ENCODE data around the gene PROCA1.

Gene PROCA1

GRCh38 chr17:28711723-28712031, at the start of gene PROCA1:
Gene PROCA1 (minus strand): TSS chr17:28711888. CDS start chr17:28711660, 228 bp downstream.
- in situ Hi-C loops (cut with MboI; ENCODE audit: low sequenced_read_pairs): no loop called here

- in situ Hi-C loops (cut with MboI; ENCODE audit: low sequenced_read_pairs): no loop called here
These were observed 49.2 kb upstream of the PROCA1 start for GRCh38 chr17:28760601-28761562.

- in situ Hi-C loops (cut with MboI; ENCODE audit: low sequenced_read_pairs): no loop called here
These were observed 47.7 kb upstream of the PROCA1 start for GRCh38 chr17:28759256-28759865.

GRCh38 chr17:28758411-28759121, 46.9 kb upstream of the PROCA1 start:
- in situ Hi-C loops (cut with MboI; ENCODE audit: low sequenced_read_pairs): no loop called here

DNA sequence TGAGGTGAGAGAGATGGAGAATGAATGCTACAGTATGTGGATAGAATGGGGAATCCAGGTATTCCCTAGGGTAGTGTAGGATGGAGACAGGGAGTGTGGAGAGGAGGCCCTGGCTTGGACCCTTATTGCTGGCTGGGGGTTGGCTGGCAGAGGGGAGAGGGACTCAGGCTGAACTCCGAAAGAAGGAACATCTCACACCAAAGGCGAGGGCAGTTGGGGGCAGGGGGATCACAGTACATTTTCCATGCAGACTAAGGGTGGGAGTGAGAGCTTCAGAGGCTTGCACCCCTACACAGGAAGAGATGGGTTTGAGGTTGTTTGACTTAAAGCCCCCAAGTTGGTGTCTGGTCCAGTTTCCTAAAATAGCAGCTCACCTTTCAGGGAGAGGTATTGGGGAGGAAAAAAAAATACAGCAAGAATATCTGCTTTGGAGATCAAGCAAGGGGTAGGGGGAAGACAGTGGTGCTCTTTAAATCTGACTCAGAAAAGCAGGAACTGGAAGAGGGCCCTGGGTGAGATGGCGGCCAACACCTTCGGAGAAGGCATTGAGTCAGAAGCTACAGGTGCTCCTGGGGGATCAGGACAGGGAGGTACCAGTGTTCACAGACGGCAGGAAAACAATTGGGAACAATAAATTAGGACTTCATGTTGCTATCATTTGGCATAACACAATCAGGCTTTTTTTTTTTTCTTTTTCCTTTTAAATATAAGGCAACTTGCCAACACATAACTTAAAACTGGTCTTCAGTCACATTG, 44.5 kb upstream of the PROCA1 start:
- in situ Hi-C loops (cut with MboI; ENCODE audit: low sequenced_read_pairs): no loop called here

GRCh38 chr17:28755486-28755885, 43.8 kb upstream of the PROCA1 start:
- in situ Hi-C loops (cut with MboI; ENCODE audit: low sequenced_read_pairs): no loop called here

DNA sequence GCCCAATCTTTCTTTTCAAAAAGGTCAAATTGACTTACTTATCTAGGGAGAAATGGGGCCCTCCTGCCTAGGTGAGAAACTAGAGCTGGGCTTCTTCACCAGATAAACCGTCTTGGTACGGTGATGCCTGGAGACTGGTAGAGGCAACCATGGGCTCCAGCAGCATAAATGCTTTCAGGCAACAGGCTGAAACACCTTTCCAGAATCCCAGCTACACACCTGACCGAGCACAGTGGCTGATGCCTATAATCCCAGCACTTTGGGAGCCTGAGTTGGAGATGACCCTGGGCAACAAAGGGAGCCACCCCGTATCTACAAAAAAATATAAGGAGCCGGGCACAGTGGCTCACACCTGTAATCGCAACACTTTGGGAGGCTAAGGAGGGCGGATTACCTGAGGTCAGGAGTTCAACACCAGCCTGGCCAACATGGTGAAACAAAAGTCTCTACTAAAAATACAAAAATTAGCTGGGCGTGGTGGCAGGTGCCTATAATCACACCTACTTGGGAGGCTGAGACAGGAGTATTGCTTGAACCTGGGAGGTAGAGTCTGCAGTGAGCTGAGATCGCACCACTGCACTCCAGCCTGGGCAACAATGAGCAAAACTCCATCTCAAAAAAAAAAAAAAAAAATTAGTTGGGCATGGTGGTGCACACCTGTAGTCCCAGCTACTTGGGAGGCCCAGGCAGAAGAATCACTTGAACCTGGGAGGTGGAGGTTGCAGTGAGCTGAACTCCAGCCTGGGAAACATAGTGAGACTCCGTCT, 40.1 kb upstream of the PROCA1 start:
- in situ Hi-C loops (cut with MboI; ENCODE audit: low sequenced_read_pairs): no loop called here

DNA sequence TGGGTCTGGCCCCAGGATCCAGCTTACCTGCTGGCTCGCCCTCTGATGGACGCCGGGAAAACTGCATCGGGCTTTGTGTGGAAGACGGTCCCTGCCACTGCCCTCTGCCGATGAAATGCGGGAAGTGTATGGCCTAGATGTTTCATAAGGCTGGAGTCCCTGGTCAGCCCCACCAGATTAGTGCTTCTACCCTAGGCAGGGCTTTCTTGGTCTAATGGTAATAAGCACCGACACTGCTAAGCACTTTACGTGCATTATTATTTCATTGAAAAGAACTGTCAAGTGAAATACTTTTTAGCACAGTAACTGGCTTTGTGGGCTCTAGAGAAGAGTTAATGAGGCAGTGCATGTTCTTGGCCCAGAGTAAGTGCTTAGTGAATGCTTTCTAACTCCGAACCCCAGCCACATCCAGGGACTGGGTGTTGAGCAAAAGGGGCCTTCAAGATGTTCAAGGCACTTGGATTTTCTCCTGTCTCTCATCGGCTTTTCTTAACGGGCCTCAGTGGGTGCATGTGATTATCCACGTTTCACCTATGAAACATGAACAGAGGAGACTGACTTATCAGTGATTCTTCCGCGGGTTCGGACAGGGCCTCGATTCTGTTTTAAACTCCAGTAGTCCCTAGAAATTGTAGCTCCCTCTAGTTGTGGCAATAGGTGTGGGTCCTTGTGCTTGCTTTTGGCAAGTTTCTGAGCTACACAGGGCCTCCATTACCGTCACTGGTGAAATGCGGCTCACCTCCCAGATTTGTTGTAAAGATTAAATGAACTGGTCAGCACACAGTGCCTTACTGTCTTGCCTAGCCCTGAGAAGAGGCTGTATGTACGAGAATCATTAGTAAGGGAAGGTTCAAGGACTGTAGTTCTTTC, 38.7 kb upstream of the PROCA1 start:
- in situ Hi-C loops (cut with MboI; ENCODE audit: low sequenced_read_pairs): no loop called here

DNA sequence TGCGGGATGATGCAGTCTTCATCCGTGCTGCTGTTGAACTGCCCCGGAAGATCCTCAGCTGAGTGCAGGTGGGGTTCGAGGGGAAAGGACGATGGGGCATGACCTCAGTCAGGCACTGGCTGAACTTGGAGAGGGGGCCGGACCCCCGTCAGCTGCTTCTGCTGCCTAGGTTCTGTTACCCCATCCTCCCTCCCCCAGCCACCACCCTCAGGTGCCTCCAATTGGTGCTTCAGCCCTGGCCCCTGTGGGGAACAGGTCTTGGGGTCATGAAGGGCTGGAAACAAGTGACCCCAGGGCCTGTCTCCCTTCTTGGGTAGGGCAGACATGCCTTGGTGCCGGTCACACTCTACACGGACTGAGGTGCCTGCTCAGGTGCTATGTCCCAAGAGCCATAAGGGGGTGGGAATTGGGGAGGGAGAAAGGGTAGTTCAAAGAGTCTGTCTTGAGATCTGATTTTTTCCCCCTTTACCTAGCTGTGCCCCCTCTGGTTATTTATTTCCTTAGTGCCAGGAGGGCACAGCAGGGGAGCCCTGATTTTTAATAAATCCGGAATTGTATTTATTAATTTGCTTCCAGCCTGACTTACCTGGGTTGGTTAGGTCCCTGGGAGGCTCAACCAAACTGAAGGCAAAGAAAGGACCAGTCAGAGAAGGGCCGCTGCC, 38.0 kb upstream of the PROCA1 start:
- in situ Hi-C loops (cut with MboI; ENCODE audit: low sequenced_read_pairs): loop anchor here (25.0 kb wide), 1 partner anchor 363 kb away; no protein-coding TSS in a partner anchor

- in situ Hi-C loops (cut with MboI; ENCODE audit: low sequenced_read_pairs): loop anchor here (25.0 kb wide), 1 partner anchor 363 kb away; no protein-coding TSS in a partner anchor
These were observed 37.3 kb upstream of the PROCA1 start for GRCh38 chr17:28748852-28749515.

DNA sequence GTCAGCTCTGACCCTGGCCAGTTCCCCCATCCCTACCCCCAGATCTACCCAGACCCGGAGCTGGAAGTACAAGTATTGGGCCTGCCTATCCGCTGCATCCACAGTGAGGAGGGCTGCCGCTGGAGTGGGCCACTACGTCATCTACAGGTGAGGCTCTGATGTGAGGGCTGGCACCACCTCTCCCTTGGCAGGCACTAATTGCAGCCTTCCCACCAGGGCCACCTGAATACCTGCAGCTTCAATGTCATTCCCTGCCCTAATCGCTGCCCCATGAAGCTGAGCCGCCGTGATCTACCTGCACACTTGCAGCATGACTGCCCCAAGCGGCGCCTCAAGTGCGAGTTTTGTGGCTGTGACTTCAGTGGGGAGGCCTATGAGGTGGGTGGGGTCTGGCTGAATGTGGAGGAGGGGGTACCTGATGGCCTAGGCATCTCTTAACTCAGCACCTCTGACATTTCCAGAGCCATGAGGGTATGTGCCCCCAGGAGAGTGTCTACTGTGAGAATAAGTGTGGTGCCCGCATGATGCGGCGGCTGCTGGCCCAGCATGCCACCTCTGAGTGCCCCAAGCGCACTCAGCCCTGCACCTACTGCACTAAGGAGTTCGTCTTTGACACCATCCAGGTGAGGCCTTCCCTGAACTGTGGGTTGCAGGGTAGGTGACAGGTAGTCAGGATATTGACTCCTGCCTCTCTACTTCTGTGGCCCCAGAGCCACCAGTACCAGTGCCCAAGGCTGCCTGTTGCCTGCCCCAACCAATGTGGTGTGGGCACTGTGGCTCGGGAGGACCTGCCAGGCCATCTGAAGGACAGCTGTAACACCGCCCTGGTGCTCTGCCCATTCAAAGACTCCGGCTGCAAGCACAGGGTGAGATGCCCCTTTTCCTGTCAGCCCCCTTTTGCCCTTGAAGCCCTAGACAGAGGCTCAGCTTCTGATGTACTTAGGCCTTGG, 36.4 kb upstream of the PROCA1 start:
- in situ Hi-C loops (cut with MboI; ENCODE audit: low sequenced_read_pairs): loop anchor here (25.0 kb wide), 1 partner anchor 364 kb away; no protein-coding TSS in a partner anchor

DNA sequence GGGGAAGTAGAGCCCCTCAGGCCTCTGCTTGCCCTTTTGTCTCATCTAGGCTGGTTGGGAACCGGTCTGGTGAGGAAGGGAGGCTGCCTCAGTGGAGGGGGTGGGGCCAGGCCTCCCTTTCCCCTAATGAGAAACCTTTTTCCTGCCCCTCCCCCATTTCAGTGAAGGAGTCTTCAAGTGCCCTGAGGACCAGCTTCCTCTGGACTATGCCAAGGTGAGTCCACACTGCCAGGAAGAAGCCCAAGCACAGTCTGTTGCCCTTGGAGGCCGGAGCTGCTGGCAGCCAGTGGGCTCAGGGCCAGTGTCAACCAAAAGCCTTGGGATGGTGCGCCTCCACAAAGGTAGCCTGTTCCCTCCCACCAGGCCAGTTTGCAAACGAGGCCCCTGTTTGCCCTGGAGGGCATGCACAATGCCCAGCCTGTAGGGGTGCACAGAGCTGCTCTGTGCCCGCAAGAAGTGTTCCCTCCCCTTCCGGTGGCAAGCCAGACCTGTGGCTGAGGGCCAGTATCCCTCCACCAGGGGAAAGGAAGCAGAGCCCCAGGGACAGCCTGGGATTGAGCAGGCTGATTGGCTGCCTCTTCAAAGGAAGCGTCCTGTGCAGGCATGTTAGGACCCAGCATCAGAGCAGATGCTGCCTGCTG, 35.5 kb upstream of the PROCA1 start:
- in situ Hi-C loops (cut with MboI; ENCODE audit: low sequenced_read_pairs): loop anchor here (25.0 kb wide), 1 partner anchor 365 kb away; no protein-coding TSS in a partner anchor

GRCh38 chr17:28746611-28747050, 34.9 kb upstream of the PROCA1 start:
- in situ Hi-C loops (cut with MboI; ENCODE audit: low sequenced_read_pairs): loop anchor here (25.0 kb wide), 1 partner anchor 366 kb away; no protein-coding TSS in a partner anchor

DNA sequence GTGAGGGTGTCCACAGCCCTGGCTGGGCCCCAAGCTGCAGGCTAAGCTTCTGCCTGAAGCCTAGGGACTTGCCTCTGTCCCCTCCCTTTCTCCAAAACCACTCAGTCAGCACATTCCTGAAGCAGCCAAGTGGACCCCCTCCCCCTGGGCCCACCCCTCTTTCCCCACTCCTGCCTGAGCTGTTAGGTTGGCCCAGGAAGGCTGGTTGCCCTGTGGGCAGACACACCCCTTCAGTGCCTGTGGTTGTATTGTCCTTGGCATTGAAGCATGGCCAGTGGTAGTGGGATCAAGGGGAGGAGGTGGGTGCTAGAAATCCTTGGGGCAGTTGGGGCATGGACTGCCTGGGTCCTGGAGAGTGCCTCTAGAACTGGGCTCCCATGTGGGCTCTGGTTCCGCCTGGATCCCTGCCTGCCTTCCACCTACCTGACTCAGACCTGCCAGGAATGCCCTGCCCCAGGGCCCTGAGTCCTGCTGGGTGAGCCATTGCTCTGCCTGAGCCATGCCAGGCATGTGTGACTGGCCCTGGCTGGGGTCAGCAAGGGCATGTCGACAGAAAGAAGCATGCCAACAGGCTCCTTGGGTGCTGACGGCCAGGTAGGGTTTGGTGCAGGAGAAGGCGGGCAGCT, 34.2 kb upstream of the PROCA1 start:
- in situ Hi-C loops (cut with MboI; ENCODE audit: low sequenced_read_pairs): loop anchor here (25.0 kb wide), 1 partner anchor 366 kb away; no protein-coding TSS in a partner anchor

DNA sequence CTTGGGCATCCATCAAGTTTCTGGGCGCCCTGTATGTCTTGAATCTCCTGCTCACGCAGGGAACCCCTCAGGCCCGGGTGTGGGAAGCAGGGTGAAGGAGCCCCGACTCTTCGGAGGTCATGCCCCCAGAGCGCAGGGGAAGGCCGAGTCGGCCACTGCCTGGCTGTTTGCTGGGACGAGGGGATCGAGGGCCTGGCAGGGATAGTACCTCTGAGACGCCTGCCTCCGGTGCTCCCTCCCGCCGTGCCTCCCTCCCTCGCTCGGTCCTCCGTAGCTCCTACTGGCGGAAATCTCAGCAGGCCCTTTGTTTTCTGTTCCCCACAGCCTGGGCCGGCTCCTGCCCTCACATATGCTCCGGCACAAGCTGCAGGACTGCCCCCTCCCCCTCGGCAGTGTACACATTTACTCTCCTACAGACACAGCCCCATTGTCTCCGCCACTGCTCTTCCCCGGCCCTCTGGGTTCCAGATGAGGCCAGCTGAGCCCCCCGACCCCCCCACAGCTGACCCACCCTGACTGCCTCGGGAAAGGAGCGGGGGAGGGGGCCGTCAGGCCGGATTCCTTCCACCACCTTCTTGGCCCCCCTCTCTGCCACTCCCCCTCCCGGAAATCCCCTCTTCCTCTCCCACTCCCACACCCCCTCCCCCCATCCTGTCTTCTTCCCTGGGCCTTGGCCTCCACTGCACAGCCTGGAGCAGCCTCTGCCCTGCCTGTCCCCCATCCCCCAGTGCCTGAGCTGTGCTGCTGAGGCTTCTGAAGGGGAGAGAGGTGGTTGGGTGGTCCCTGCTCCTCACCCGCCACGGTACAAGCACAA, 33.5 kb upstream of the PROCA1 start:
- in situ Hi-C loops (cut with MboI; ENCODE audit: low sequenced_read_pairs): loop anchor here (25.0 kb wide), 1 partner anchor 367 kb away; no protein-coding TSS in a partner anchor

All from HL-60/S4 (cell line).